Spleen (tissue), 11 donors: ENCODE measurements around the gene GPRC5C. TPM values are rescaled to one million over a fixed set of nuclear protein-coding genes. Genes with fewer than 3 reads are reported as not detected.

Experiments
- DNase-seq: peaks from one replicate; pipeline ENCODE4 v3.0.0-alpha.2; 2020
- H3K27ac ChIP-seq, 8 donors: fragments of 200-600 bp; sonication (generic) in 7 of 8; 1 replicate in 4 of 8; 2 replicates in 4 of 8; pipeline versions ENCODE4 v1.5.0 to v1.8.0; 2016 to 2021; ENCODE audit warnings: inconsistent platforms in 4 of 8, mild to moderate bottlenecking in 4 of 8, moderate library complexity in 1 of 8
- H3K27me3 ChIP-seq, 7 donors: fragments of 200-600 bp; sonication (generic) in 6 of 7; replicated peaks in 1 of 7; 1 replicate in 4 of 7; 2 replicates in 3 of 7; pipeline versions ENCODE4 v1.5.0 to v1.8.0; 2016 to 2021; ENCODE audit warnings: inconsistent platforms in 3 of 7, mild to moderate bottlenecking in 1 of 7
- H3K36me3 ChIP-seq, 6 donors: fragments of 200-600 bp; sonication (generic) in 5 of 6; 1 replicate in 4 of 6; 2 replicates in 2 of 6; pipeline versions ENCODE4 v1.5.0 to v1.8.0; 2016 to 2021; ENCODE audit warnings: inconsistent platforms in 2 of 6
- H3K4me1 ChIP-seq, 6 donors: fragments of 200-600 bp; sonication (generic) in 5 of 6; 1 replicate in 3 of 6; 2 replicates in 3 of 6; pipeline versions ENCODE4 v1.5.0 to v1.8.0; 2016 to 2021; ENCODE audit warnings: inconsistent platforms in 3 of 6
- H3K4me3 ChIP-seq, 8 donors: fragments of 200-600 bp; sonication (generic) in 7 of 8; 1 replicate in 4 of 8; 2 replicates in 4 of 8; pipeline versions ENCODE4 v1.5.0 to v1.8.0; 2016 to 2021; ENCODE audit warnings: inconsistent platforms in 4 of 8, mild to moderate bottlenecking in 4 of 8, moderate library complexity in 2 of 8
- H3K9me3 ChIP-seq, 8 donors: fragments of 200-600 bp; sonication (generic) in 7 of 8; 1 replicate in 4 of 8; 2 replicates in 4 of 8; pipeline versions ENCODE4 v1.5.0 to v1.8.0; 2016 to 2021; ENCODE audit warnings: inconsistent platforms in 4 of 8
- CTCF ChIP-seq, 11 experiments: fragments of 200-600 bp in 7 of 11; fragments of 450-650 bp in 4 of 11; sonication (generic) in 4 of 11; IDR thresholded peaks in 8 of 11; conservative IDR thresholded peaks in 3 of 11; 1 replicate in 7 of 11; 2 replicates in 4 of 11; pipeline versions ENCODE4 v1.4.0 to v1.8.0; 2016 to 2021; ENCODE audit warnings: antibody characterized with exemption in 11 of 11, inconsistent platforms in 4 of 11, mild to moderate bottlenecking in 1 of 11
- POLR2A ChIP-seq, 3 donors: fragments of 450-650 bp; IDR thresholded peaks; one replicate each; pipeline ENCODE4 v1.5.1; 2017; ENCODE audit warnings: antibody characterized with exemption in 3 of 3, mild to moderate bottlenecking in 1 of 3
- POLR2AphosphoS5 ChIP-seq, 3 donors: sonication (generic); formaldehyde crosslinking; IDR thresholded peaks; one replicate each; pipeline ENCODE4 v1.5.1; 2017; ENCODE audit warnings: antibody characterized with exemption in 3 of 3
- WGBS, 5 donors: extraction: QIAGEN DNeasy Blood & Tissue Kit in 3 of 5; methylation state at CpG; one replicate each; pipeline versions ENCODE4 v1.1.5 to v1.1.7; 2013 to 2018; 5-methylcytosine and 5-hydroxymethylcytosine counted together
- intact Hi-C: fragments of 100-400 bp; cut with DNase I; formaldehyde crosslinking; loops from one replicate; pipeline ENCODE4 v1.15.0; 2023; ENCODE audit warnings: low total_unique reads
- polyA plus RNA-seq, 3 donors: library from polyadenylated mRNA; stranded (reverse); fragments of 200-250 nt; gene quantifications; one replicate each; pipeline ENCODE4 v1.2.1, GENCODE V29; 2013
- total RNA-seq, 7 donors: library from RNA; depleted of rRNA in 3 of 7; stranded (reverse); fragments of >200 nt in 3 of 7; fragmentation: NEBNext Ultra II Directional in 4 of 7; extraction: Animal tissue kit (Norgen Biotek cat#: 25700) in 4 of 7; gene quantifications; one replicate each; pipeline versions ENCODE4 v1.1.0 to v1.2.1, GENCODE V29; 2016 to 2021
- donor health status: healthy with polysubstance abuse.
- donor health status: DM: no; HTN: no; CAD: no; lungs with moderate emphysema.
- donor health status: DM: no; HTN: no; CAD: no.
- donor health status: Bipolar disorder and iron deficiency.
- donor health status: healthy.
- donor health status: DM: no; HTN: no; CAD: no.
- donor health status: DM: yes; HTN: yes; CAD: no.

Gene GPRC5C
- total and polyA plus RNA-seq, 10 donors, result 11.0 to 70.0 (median 28.6) TPM

GRCh38 chr17:74433421-74434121 is 1.7 kb downstream of the GPRC5C start:
- peak overlapping the region in 6 of 8 donors; percentile 8 to 85 (median 84) for H3K27ac ChIP-seq
- no peaks in the 10 kb centered on the region for H3K36me3 ChIP-seq
- peak overlapping the region in 7 of 8 donors; percentile 50 to 77 (median 56) for H3K4me3 ChIP-seq
- peaks cover 0 to 69% (median 28%) of the 10 kb centered on the region in 7 donors for H3K27me3 ChIP-seq
- intact Hi-C loops, result no loop called here
- peaks cover 14 to 52% (median 35%) of the 10 kb centered on the region in 6 donors for H3K4me1 ChIP-seq
- H3K9me3 ChIP-seq, result peaks cover 0 to 21% (median 18%) of the 10 kb centered on the region in 8 donors
- no peak for TF ChIP-seq CTCF (IDR thresholded peaks at IDR 0.05 in 8 of 11, conservative IDR thresholded peaks at IDR 0.05 in 3 of 11)
- TF ChIP-seq POLR2A (IDR thresholded peaks at IDR 0.05), result no peak
- TF ChIP-seq POLR2AphosphoS5 (IDR thresholded peaks at IDR 0.05), result no peak
- 70 to 79% (median 74%) methylated on average over 16 to 17 of the region's 17 CpGs for WGBS, 5 donors
- DNase-seq, result no peak

GRCh38 chr17:74435775-74436359 is 4.0 kb downstream of the GPRC5C start:
- intact Hi-C loops, result no loop called here

GRCh38 chr17:74437702-74438101 is 5.8 kb downstream of the GPRC5C start:
- Histone ChIP-seq H3K4me3 (no peak overlapping the region), H3K27me3 (peaks cover 0 to 35% (median 7%) of the 10 kb centered on the region in 7 donors), H3K36me3 (peaks cover 0 to 12% (median 2%) of the 10 kb centered on the region in 6 donors), H3K9me3 (peaks cover 0 to 31% (median 25%) of the 10 kb centered on the region in 8 donors), H3K27ac (no peak overlapping the region), H3K4me1 (peaks cover 3 to 43% (median 20%) of the 10 kb centered on the region in 6 donors)
- DNase-seq, result no peak
- intact Hi-C loops, result no loop called here
- 81 to 86% (median 81%) methylated on average over 3 of the region's 3 CpGs for WGBS, 5 donors
- TF ChIP-seq CTCF (IDR thresholded peaks at IDR 0.05 in 8 of 11, conservative IDR thresholded peaks at IDR 0.05 in 3 of 11) (peak; percentile 21 to 81 (median 61)), POLR2AphosphoS5 (IDR thresholded peaks at IDR 0.05) (no peak), POLR2A (IDR thresholded peaks at IDR 0.05) (no peak)

More at GRCh38 chr17:74435775-74436359, 4.0 kb downstream of the GPRC5C start:
- Histone ChIP-seq H3K36me3 (peaks cover 0 to 12% (median 2%) of the 10 kb centered on the region in 6 donors), H3K27ac (no peak overlapping the region), H3K4me3 (no peak overlapping the region), H3K27me3 (peaks cover 0 to 53% (median 25%) of the 10 kb centered on the region in 7 donors), H3K4me1 (peaks cover 9 to 47% (median 27%) of the 10 kb centered on the region in 6 donors), H3K9me3 (peaks cover 0 to 31% (median 25%) of the 10 kb centered on the region in 8 donors)
- no peak for DNase-seq
- 72 to 83% (median 80%) methylated on average over 5 of the region's 5 CpGs for whole genome bisulfite sequencing, 5 donors
- TF ChIP-seq POLR2AphosphoS5 (IDR thresholded peaks at IDR 0.05) (no peak), CTCF (IDR thresholded peaks at IDR 0.05 in 8 of 11, conservative IDR thresholded peaks at IDR 0.05 in 3 of 11) (no peak), POLR2A (IDR thresholded peaks at IDR 0.05) (no peak)
